Stomach (tissue), 9 donors: ENCODE data around the gene C2CD3. TPM values are rescaled to one million over a fixed set of nuclear protein-coding genes. Genes with fewer than 3 reads are reported as not detected.

Experiments
- DNase-seq, 2 donors: peaks; one replicate each; pipeline versions ENCODE4 v3.0.0 to v3.0.0-alpha.2; 2013 to 2019
- H3K27ac ChIP-seq, 5 donors: fragments of 200-600 bp in 4 of 5; sonication (generic) in 4 of 5; one replicate each; pipeline ENCODE4 v1.5.1; 2013 to 2019; ENCODE audit warnings: mild to moderate bottlenecking in 1 of 5, moderate library complexity in 1 of 5
- H3K27me3 ChIP-seq, 3 donors: fragments of 200-600 bp; sonication (generic); one replicate each; pipeline ENCODE4 v1.5.1; 2017 to 2019; ENCODE audit warnings: mixed run types in 1 of 3
- H3K36me3 ChIP-seq, 4 donors: fragments of 200-600 bp; sonication (generic); 1 replicate in 3 of 4; 2 replicates in 1 of 4; pipeline ENCODE4 v1.5.1; 2016 to 2019
- H3K4me1 ChIP-seq, 4 donors: fragments of 200-600 bp; sonication (generic); one replicate each; pipeline ENCODE4 v1.5.1; 2016 to 2019
- H3K4me3 ChIP-seq, 4 donors: fragments of 200-600 bp; sonication (generic) in 3 of 4; one replicate each; pipeline ENCODE4 v1.5.1; 2016 to 2019; ENCODE audit warnings: mild to moderate bottlenecking in 1 of 4
- H3K9me3 ChIP-seq, 4 donors: fragments of 200-600 bp; sonication (generic); one replicate each; pipeline ENCODE4 v1.5.1; 2016 to 2019
- CTCF ChIP-seq, 7 experiments: fragments of 450-650 bp in 4 of 7; fragments of 200-600 bp in 3 of 7; sonication (generic) in 3 of 7; IDR thresholded peaks; one replicate each; pipeline ENCODE4 v1.5.1; 2016 to 2019; ENCODE audit warnings: antibody characterized with exemption in 7 of 7, control low read depth in 2 of 7, mild to moderate bottlenecking in 1 of 7
- EP300 ChIP-seq: sonication (generic); formaldehyde crosslinking; IDR thresholded peaks from one replicate; pipeline ENCODE4 v1.6.1; 2017; ENCODE audit warnings: antibody characterized with exemption
- POLR2A ChIP-seq, 4 donors: fragments of 450-650 bp; IDR thresholded peaks; one replicate each; pipeline ENCODE4 v1.6.1; 2016; ENCODE audit warnings: antibody characterized with exemption in 4 of 4, control low read depth in 2 of 4, mild to moderate bottlenecking in 1 of 4, moderate library complexity in 1 of 4
- POLR2AphosphoS5 ChIP-seq, 3 donors: sonication (generic); formaldehyde crosslinking; IDR thresholded peaks; one replicate each; pipeline ENCODE4 v1.6.1; 2016; ENCODE audit warnings: antibody characterized with exemption in 3 of 3
- WGBS, 5 donors: extraction: QIAGEN DNeasy Blood & Tissue Kit in 3 of 5; methylation state at CpG; one replicate each; pipeline versions ENCODE4 v1.1.5 to v1.1.7; 2013 to 2018; 5-methylcytosine and 5-hydroxymethylcytosine counted together
- intact Hi-C: fragments of 100-400 bp; cut with DNase I; formaldehyde crosslinking; loops from one replicate; pipeline ENCODE4 v1.15.1; 2023; ENCODE audit warnings: low total_unique reads
- polyA plus RNA-seq, 3 donors: library from polyadenylated mRNA; stranded (reverse); fragments of 200-250 nt; gene quantifications; one replicate each; pipeline ENCODE4 v1.2.3, GENCODE V29; 2013
- total RNA-seq, 5 donors: library from RNA; depleted of rRNA; stranded (reverse); fragments of >200 nt; gene quantifications; one replicate each; pipeline versions ENCODE4 v1.1.0 to v1.2.3, GENCODE V29; 2014 to 2016
- donor health status: healthy with polysubstance abuse.
- donor health status: Bipolar disorder and iron deficiency.
- donor health status: healthy.

C2CD3 gene
- total and polyA plus RNA-seq, 8 donors, result 5.6 to 176 (median 38.6) TPM

GRCh38 chr11:73999581-74000306 lies 171.1 kb downstream of the C2CD3 start:
- peaks cover 0 to 4% (median under 1%) of the 10 kb centered on the region in 4 donors for H3K4me1 ChIP-seq
- intact Hi-C loops, result no loop called here
- no peaks in the 10 kb centered on the region for H3K27me3 ChIP-seq
- no peak for DNase-seq
- H3K27ac ChIP-seq, result no peak overlapping the region
- no peaks in the 10 kb centered on the region for H3K9me3 ChIP-seq
- TF ChIP-seq EP300 (no peak), CTCF (IDR thresholded peaks at IDR 0.05) (no peak), POLR2AphosphoS5 (IDR thresholded peaks at IDR 0.05) (no peak), POLR2A (IDR thresholded peaks at IDR 0.05) (no peak)
- WGBS, 5 donors, result 80 to 86% (median 82%) methylated on average over 8 of the region's 8 CpGs
- peaks cover 12 to 34% (median 23%) of the 10 kb centered on the region in 4 donors for H3K36me3 ChIP-seq
- no peak overlapping the region for H3K4me3 ChIP-seq

- Histone ChIP-seq H3K36me3 (peaks cover 12 to 31% (median 20%) of the 10 kb centered on the region in 4 donors), H3K4me3 (no peak overlapping the region), H3K27ac (no peak overlapping the region), H3K27me3 (no peaks in the 10 kb centered on the region), H3K9me3 (no peaks in the 10 kb centered on the region), H3K4me1 (no peaks in the 10 kb centered on the region)
- intact Hi-C loops, result no loop called here
- 88 to 95% (median 92%) methylated on average over 13 of the region's 13 CpGs for WGBS, 5 donors
- DNase-seq, result no peak
- TF ChIP-seq POLR2AphosphoS5 (IDR thresholded peaks at IDR 0.05) (no peak), CTCF (IDR thresholded peaks at IDR 0.05) (no peak), POLR2A (IDR thresholded peaks at IDR 0.05) (no peak), EP300 (no peak)
Observed at GRCh38 chr11:73998846-73999575, 171.8 kb downstream of the C2CD3 start.

GRCh38 chr11:73997120-73997770 lies 173.6 kb downstream of the C2CD3 start:
- no peak for DNase-seq
- Histone ChIP-seq H3K4me1 (no peaks in the 10 kb centered on the region), H3K27me3 (no peaks in the 10 kb centered on the region), H3K4me3 (no peak overlapping the region), H3K9me3 (no peaks in the 10 kb centered on the region), H3K36me3 (peaks cover 0 to 15% (median 8%) of the 10 kb centered on the region in 4 donors), H3K27ac (no peak overlapping the region)
- no peak for TF ChIP-seq CTCF (IDR thresholded peaks at IDR 0.05)
- no peak for TF ChIP-seq EP300
- no peak for TF ChIP-seq POLR2AphosphoS5 (IDR thresholded peaks at IDR 0.05)
- TF ChIP-seq POLR2A (IDR thresholded peaks at IDR 0.05), result no peak
- intact Hi-C loops, result no loop called here
- 69 to 90% (median 84%) methylated on average over 6 of the region's 6 CpGs for WGBS, 5 donors

- Histone ChIP-seq H3K27me3 (no peaks in the 10 kb centered on the region), H3K4me1 (no peaks in the 10 kb centered on the region), H3K9me3 (no peaks in the 10 kb centered on the region), H3K4me3 (no peak overlapping the region), H3K36me3 (peaks cover 0 to 8% (median 6%) of the 10 kb centered on the region in 4 donors), H3K27ac (no peak overlapping the region)
- intact Hi-C loops, result no loop called here
- WGBS, 5 donors, result 59 to 78% (median 63%) methylated on average over 4 of the region's 4 CpGs
- no peak for DNase-seq
- TF ChIP-seq EP300 (no peak), CTCF (IDR thresholded peaks at IDR 0.05) (no peak), POLR2A (IDR thresholded peaks at IDR 0.05) (no peak), POLR2AphosphoS5 (IDR thresholded peaks at IDR 0.05) (no peak)
Observed at GRCh38 chr11:73996161-73996747, 174.5 kb downstream of the C2CD3 start.
